Measurements from ENCODE around the gene UTP14C. TPM values are rescaled to one million over a fixed set of nuclear protein-coding genes. Genes with fewer than 3 reads are reported as not detected.

Gene UTP14C
- total RNA-seq, 4 donors from 2014 or later = 13.8 to 17.0 (median 16.2) TPM

GRCh38 chr13:52001120-52001731, 23.3 kb upstream of the UTP14C start:
- H3K9me3 ChIP-seq = no peaks in the 10 kb centered on the region
- H3K36me3 ChIP-seq = no peaks in the 10 kb centered on the region
- H3K4me3 ChIP-seq = no peak overlapping the region
- H3K27me3 ChIP-seq = no peaks in the 10 kb centered on the region
- intact Hi-C loops (cut with DNase I) = loop anchor here (5.0 to 10.0 kb wide), 2 partner anchors 126 to 186 kb away; partner anchors contain the start of gene NEK5
- H3K4me1 ChIP-seq = peaks cover 15 to 31% (median 29%) of the 10 kb centered on the region in 4 donors
- no peak for TF ChIP-seq POLR2AphosphoS5 (IDR thresholded peaks at IDR 0.05)
- no peak for TF ChIP-seq POLR2A (IDR thresholded peaks at IDR 0.05; ENCODE audit: low read depth)
- TF ChIP-seq CTCF (IDR thresholded peaks at IDR 0.05) = peak; percentile 55 to 81 (median 57)
- TF ChIP-seq EP300 (IDR thresholded peaks at IDR 0.05) = no peak
- WGBS = 59% methylated on average over 3 of the region's 3 CpGs
- DNase-seq (ENCODE audit: extremely low spot score) = no peak
- H3K27ac ChIP-seq (replicated peaks in 1 of 4) = no peak overlapping the region

- H3K27ac ChIP-seq (replicated peaks in 1 of 4) = no peak overlapping the region
- DNase-seq (ENCODE audit: extremely low spot score) = no peak
- H3K27me3 ChIP-seq = no peaks in the 10 kb centered on the region
- intact Hi-C loops (cut with DNase I) = loop anchor here (5.0 to 10.0 kb wide), 2 partner anchors 125 to 188 kb away; partner anchors contain the start of gene NEK5
- TF ChIP-seq CTCF (IDR thresholded peaks at IDR 0.05) (no peak), EP300 (IDR thresholded peaks at IDR 0.05) (no peak), POLR2AphosphoS5 (IDR thresholded peaks at IDR 0.05) (no peak), POLR2A (IDR thresholded peaks at IDR 0.05; ENCODE audit: low read depth) (no peak)
- H3K4me1 ChIP-seq = peaks cover 12 to 24% (median 23%) of the 10 kb centered on the region in 4 donors
- WGBS = 78% methylated on average over 3 of the region's 4 CpGs
- no peaks in the 10 kb centered on the region for H3K9me3 ChIP-seq
- no peak overlapping the region for H3K4me3 ChIP-seq
- no peaks in the 10 kb centered on the region for H3K36me3 ChIP-seq
Observed at GRCh38 chr13:52002361-52002760, 22.1 kb upstream of the UTP14C start.

GRCh38 chr13:52003541-52003940, 20.9 kb upstream of the UTP14C start:
- Histone ChIP-seq H3K4me1 (peaks cover 12 to 23% (median 22%) of the 10 kb centered on the region in 4 donors), H3K4me3 (no peak overlapping the region), H3K27me3 (no peaks in the 10 kb centered on the region), H3K36me3 (no peaks in the 10 kb centered on the region), H3K27ac (replicated peaks in 1 of 4) (no peak overlapping the region), H3K9me3 (no peaks in the 10 kb centered on the region)
- 75% methylated on average over 4 of the region's 4 CpGs for WGBS
- DNase-seq (ENCODE audit: extremely low spot score) = no peak
- TF ChIP-seq POLR2AphosphoS5 (IDR thresholded peaks at IDR 0.05) (no peak), POLR2A (IDR thresholded peaks at IDR 0.05; ENCODE audit: low read depth) (no peak), CTCF (IDR thresholded peaks at IDR 0.05) (no peak), EP300 (IDR thresholded peaks at IDR 0.05) (no peak)
- intact Hi-C loops (cut with DNase I) = loop anchor here (5.0 to 10.0 kb wide), 2 partner anchors 124 to 189 kb away; partner anchors contain the start of gene NEK5

- Histone ChIP-seq H3K27me3 (no peaks in the 10 kb centered on the region), H3K4me3 (no peak overlapping the region), H3K27ac (replicated peaks in 1 of 4) (no peak overlapping the region), H3K9me3 (no peaks in the 10 kb centered on the region), H3K4me1 (peaks cover 4 to 15% (median 11%) of the 10 kb centered on the region in 4 donors), H3K36me3 (no peaks in the 10 kb centered on the region)
- TF ChIP-seq POLR2AphosphoS5 (IDR thresholded peaks at IDR 0.05) (no peak), EP300 (IDR thresholded peaks at IDR 0.05) (no peak), POLR2A (IDR thresholded peaks at IDR 0.05; ENCODE audit: low read depth) (no peak), CTCF (IDR thresholded peaks at IDR 0.05) (no peak)
- no peak for DNase-seq (ENCODE audit: extremely low spot score)
- intact Hi-C loops (cut with DNase I) = loop anchor here (5.0 to 10.0 kb wide), 2 partner anchors 123 to 190 kb away; partner anchors contain the start of gene NEK5
- WGBS = 72% methylated on average over 3 of the region's 7 CpGs
Observed at GRCh38 chr13:52004511-52005170, 19.9 kb upstream of the UTP14C start.

Data from esophagus muscularis mucosa (tissue), 4 donors.